Bronchial epithelial cell (primary cell): ENCODE results near the gene CACNG1. TPM values are rescaled to one million over a fixed set of nuclear protein-coding genes. Genes with fewer than 3 reads are reported as not detected.
"Not testable (repeated sequence)": the region's sequence is repeated elsewhere in the genome, so short reads cannot be mapped to it uniquely, and the experiment has no call there.

Experiments
- DNase-seq: peaks from one replicate; pipeline ENCODE4 v3.0.0-alpha.2; 2010; ENCODE audit warnings: low read depth
- FAIRE-seq: peaks from 2 replicates; lab custom pipeline; 2011; peaks lifted over from hg19 to GRCh38; lab: Jason Lieb, UNC
- H3K27me3 ChIP-seq: 2 replicates; pipeline ENCODE4 v1.5.1; 2011; ENCODE audit warnings: low read length; ENCODE audit not compliant: control insufficient read depth, insufficient read depth
- H3K36me3 ChIP-seq: 2 replicates; pipeline ENCODE4 v1.5.1; 2011; ENCODE audit warnings: low read length; ENCODE audit not compliant: control insufficient read depth, insufficient read depth
- H3K4me3 ChIP-seq: 2 replicates; pipeline ENCODE4 v1.5.1; 2011; ENCODE audit warnings: mild to moderate bottlenecking, low read depth, low read length, control low read depth
- total RNA-seq: library from RNA; depleted of rRNA; stranded (reverse); fragments of >200 nt; gene quantifications from 2 replicates; pipeline ENCODE4 v1.2.1, GENCODE V29; 2014
- TF ChIP-seq, protein P1 (sequence below): IDR thresholded peaks from 2 replicates; pipeline ENCODE4 v1.5.1; 2011; ENCODE audit warnings: mild to moderate bottlenecking, moderate library complexity, low read length, control low read depth, inconsistent platforms; ENCODE audit not compliant: insufficient read depth, severe bottlenecking

CACNG1 gene
- total RNA-seq, 1 donor from 2014 or later: not detected

DNA sequence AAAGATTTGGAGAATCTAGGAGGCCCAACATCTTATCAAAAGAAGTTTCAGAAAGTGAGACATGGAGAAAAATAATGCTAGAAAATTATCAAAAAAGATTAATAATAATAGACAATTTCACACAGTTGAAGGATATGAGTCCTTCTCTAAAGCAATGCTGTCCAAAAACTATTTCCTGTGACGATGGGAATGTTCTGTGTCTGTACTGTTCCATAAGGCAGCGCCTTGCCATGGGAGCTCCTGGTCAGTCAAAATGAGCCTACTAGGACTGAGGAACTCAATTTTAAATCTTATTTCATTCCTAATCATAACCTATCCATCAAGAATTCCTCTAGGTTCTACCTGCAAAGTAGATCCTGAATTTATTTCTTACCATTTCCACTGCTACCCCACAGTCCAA is 49.0 kb downstream of the CACNG1 start:
- TF ChIP-seq, protein P1, sequence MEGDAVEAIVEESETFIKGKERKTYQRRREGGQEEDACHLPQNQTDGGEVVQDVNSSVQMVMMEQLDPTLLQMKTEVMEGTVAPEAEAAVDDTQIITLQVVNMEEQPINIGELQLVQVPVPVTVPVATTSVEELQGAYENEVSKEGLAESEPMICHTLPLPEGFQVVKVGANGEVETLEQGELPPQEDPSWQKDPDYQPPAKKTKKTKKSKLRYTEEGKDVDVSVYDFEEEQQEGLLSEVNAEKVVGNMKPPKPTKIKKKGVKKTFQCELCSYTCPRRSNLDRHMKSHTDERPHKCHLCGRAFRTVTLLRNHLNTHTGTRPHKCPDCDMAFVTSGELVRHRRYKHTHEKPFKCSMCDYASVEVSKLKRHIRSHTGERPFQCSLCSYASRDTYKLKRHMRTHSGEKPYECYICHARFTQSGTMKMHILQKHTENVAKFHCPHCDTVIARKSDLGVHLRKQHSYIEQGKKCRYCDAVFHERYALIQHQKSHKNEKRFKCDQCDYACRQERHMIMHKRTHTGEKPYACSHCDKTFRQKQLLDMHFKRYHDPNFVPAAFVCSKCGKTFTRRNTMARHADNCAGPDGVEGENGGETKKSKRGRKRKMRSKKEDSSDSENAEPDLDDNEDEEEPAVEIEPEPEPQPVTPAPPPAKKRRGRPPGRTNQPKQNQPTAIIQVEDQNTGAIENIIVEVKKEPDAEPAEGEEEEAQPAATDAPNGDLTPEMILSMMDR: no peak
- no peak for FAIRE-seq
- no peak for DNase-seq

DNA sequence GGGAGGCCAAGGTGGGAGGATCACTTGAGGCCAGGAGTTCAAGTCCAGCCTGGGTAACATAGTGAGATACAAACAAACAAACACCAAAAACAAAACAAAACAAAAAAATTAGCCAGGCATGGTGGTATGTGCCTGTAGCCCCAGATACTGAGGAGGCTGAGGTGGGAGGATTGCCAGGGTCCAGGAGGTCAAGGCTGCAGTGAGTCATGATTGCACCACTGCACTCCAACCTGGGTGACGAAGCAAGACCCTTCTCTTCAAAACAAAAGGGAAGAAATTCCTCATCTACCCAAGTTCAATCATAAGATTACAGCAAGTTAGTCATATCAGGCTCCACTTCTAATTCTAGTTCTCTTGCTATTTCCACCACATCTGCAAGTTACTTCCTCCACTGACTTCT is 50.9 kb downstream of the CACNG1 start:
- H3K36me3 ChIP-seq, FAIRE-seq: not testable (repeated sequence)
- peak; percentile 33 for DNase-seq

More for the DNA sequence above, 49.0 kb downstream of the CACNG1 start:
- Histone ChIP-seq H3K27me3 (no peaks in the 10 kb centered on the region), H3K36me3 (no peaks in the 10 kb centered on the region), H3K4me3 (no peak overlapping the region)

DNA sequence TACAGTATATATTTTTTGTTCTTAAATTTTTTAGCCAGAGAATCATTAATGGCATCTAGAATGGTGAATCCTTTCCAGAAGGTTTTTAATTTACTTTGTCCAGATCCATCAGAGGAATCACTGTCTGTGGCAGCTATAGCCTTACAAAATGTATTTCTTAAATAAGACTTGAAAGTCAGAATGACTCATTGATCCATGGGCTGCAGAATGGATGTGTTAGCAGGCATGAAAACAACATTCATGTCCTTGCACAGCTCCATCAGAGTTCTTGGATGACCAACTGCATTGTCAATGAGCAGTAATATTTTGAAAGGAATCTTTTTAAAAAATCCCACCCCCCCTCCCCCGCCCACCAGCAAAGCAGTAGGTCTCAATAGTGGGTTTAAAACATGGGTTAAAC is 51.4 kb downstream of the CACNG1 start:
- FAIRE-seq: no peak
- Histone ChIP-seq H3K27me3 (no peaks in the 10 kb centered on the region), H3K36me3 (no peaks in the 10 kb centered on the region), H3K4me3 (no peak overlapping the region)
- peak; percentile 57 for DNase-seq
- TF ChIP-seq, protein P1: no peak

More for the DNA sequence above, 50.9 kb downstream of the CACNG1 start:
- H3K4me3 ChIP-seq, H3K27me3 ChIP-seq: not testable (repeated sequence)

DNA sequence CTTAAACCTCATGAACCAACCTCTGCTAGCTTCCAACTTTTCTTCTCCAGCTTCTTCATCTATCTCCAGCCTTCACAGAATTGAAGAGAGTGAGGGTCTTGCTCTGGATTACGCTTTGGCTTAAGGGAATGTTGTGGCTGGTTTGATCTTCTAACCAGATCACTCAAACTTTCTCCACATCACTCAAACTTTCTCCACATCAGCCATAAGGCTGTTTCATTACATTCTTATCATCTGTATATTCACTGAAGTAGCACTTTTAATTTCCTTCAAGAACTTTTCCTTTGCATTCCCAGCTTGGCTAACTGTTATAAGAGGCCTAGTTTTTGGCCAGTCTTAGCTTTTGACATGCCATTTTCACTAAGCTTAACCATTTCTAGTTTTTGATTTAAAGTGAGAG is 52.3 kb downstream of the CACNG1 start:
- H3K27me3 ChIP-seq: no peaks in the 10 kb centered on the region
- no peak for DNase-seq
- no peak overlapping the region for H3K4me3 ChIP-seq
- H3K36me3 ChIP-seq: no peaks in the 10 kb centered on the region
- TF ChIP-seq, protein P1: no peak
- no peak for FAIRE-seq

GRCh38 chr17:67098006-67098405 is 53.7 kb downstream of the CACNG1 start:
- H3K4me3 ChIP-seq: no peak overlapping the region
- FAIRE-seq (no peak), DNase-seq (no peak)
- H3K27me3 ChIP-seq: no peaks in the 10 kb centered on the region
- peaks cover 2% of the 10 kb centered on the region for H3K36me3 ChIP-seq
- TF ChIP-seq, protein P1: no peak

DNA sequence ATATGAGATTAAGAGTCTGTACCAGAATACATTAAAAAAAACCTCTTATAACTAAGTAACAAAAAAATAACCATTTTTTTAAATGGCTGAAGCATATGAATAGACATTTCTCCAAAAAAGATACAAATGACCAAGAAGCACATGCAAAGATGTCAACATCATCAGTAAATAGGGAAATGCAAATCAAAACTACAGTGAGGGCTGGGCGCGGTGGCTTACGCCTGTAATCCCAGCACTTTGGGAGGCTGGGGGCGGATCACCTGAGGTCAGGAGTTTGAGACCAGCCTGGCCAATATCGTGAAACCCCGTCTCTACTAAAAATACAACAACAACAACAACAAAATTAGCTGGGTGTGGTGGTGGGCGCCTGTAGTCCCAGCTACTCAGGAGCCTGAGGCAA is 60.3 kb downstream of the CACNG1 start:
- peaks cover 14% of the 10 kb centered on the region for H3K36me3 ChIP-seq
- not testable (repeated sequence) for H3K27me3 ChIP-seq, FAIRE-seq, H3K4me3 ChIP-seq, DNase-seq

DNA sequence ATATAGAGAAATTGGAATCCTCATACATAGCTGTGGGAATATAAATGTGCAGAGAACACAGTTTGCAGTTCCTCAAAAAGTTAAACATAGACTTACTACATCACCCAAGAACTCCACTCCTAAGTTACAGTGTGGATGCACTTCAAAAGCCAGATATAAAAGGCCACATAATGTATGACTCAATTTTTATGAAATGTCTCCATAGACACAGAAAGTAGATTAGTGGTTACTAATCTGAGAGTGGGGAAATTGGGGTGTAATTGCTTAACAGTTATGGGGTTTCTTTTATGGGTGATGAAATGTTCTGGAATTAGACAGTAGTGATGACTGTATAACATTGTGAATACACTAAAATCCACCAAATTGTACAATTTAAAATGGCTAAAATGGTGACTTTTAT is 60.9 kb downstream of the CACNG1 start:
- Histone ChIP-seq H3K27me3 (no peaks in the 10 kb centered on the region), H3K36me3 (peaks cover 14% of the 10 kb centered on the region), H3K4me3 (no peak overlapping the region)
- TF ChIP-seq, protein P1: no peak
- DNase-seq (peak; percentile 42), FAIRE-seq (no peak)

Other genes starting within 250 kb of the CACNG1 start
- not detected in 2 replicates for gene CACNG5, start 209.4 kb upstream of the CACNG1 start, total RNA-seq
- not detected in 2 replicates for gene CACNG4, start 79.8 kb upstream of the CACNG1 start, total RNA-seq
- 35.7 and 51.1 TPM in 2 replicates for gene HELZ, start 200.6 kb downstream of the CACNG1 start, total RNA-seq